Embryonic facial prominence (tissue), 1 donor: Measurements from ENCODE around the gene AJAP1.
"Not testable (repeated sequence)": the region's sequence is repeated elsewhere in the genome, so short reads cannot be mapped to it uniquely, and the experiment has no call there.

Experiments used
- DNase-seq: peaks from one replicate; pipeline ENCODE4 v3.0.0-alpha.2; 2016; ENCODE audit errors: extremely low spot score

Gene AJAP1

GRCh38 chr1:4657960-4658541 lies 3.6 kb downstream of the AJAP1 start:
- no peak for DNase-seq

GRCh38 chr1:4658643-4659628 lies 4.5 kb downstream of the AJAP1 start:
- no peak for DNase-seq

GRCh38 chr1:4660917-4661594 lies 6.6 kb downstream of the AJAP1 start:
- DNase-seq: no peak

- no peak for DNase-seq
Measured at GRCh38 chr1:4661595-4661917, 7.1 kb downstream of the AJAP1 start.

GRCh38 chr1:4662168-4662567 lies 7.8 kb downstream of the AJAP1 start:
- no peak for DNase-seq

- no peak for DNase-seq
Measured at GRCh38 chr1:4662723-4663122, 8.3 kb downstream of the AJAP1 start.

GRCh38 chr1:4664095-4664494 lies 9.7 kb downstream of the AJAP1 start:
- no peak for DNase-seq

GRCh38 chr1:4664606-4665005 lies 10.2 kb downstream of the AJAP1 start:
- DNase-seq: no peak

- no peak for DNase-seq
Measured at GRCh38 chr1:4665456-4665855, 11.0 kb downstream of the AJAP1 start.

GRCh38 chr1:4666683-4667082 lies 12.3 kb downstream of the AJAP1 start:
- not testable (repeated sequence) for DNase-seq

- DNase-seq: no peak
Measured at GRCh38 chr1:4668743-4669700, 14.6 kb downstream of the AJAP1 start.

- DNase-seq: no peak
Measured at GRCh38 chr1:4670265-4670664, 15.9 kb downstream of the AJAP1 start.

- no peak for DNase-seq
Measured at GRCh38 chr1:4671828-4672227, 17.4 kb downstream of the AJAP1 start.

- DNase-seq: no peak
Measured at GRCh38 chr1:4673494-4673893, 19.1 kb downstream of the AJAP1 start.

GRCh38 chr1:4674117-4674516 lies 19.7 kb downstream of the AJAP1 start:
- no peak for DNase-seq

- DNase-seq: no peak
Measured at GRCh38 chr1:4674676-4675075, 20.3 kb downstream of the AJAP1 start.

GRCh38 chr1:4675454-4676186 lies 21.2 kb downstream of the AJAP1 start:
- DNase-seq: no peak

- no peak for DNase-seq
Measured at GRCh38 chr1:4676253-4676652, 21.8 kb downstream of the AJAP1 start.

- DNase-seq: no peak
Measured at GRCh38 chr1:4677608-4678007, 23.2 kb downstream of the AJAP1 start.

- no peak for DNase-seq
Measured at GRCh38 chr1:4678066-4678717, 23.8 kb downstream of the AJAP1 start.
